Measurements from ENCODE around the gene TYRO3.
A peak's percentile ranks its signal among the peaks of the same experiment; 100 is the strongest.

Gene TYRO3

GRCh38 chr15:41558400-41559238 is at the start of gene TYRO3:
Gene TYRO3 (plus strand): TSS chr15:41559212. CDS start chr15:41559258, 46 bp downstream.
- peak; percentile 57 for DNase-seq

GRCh38 chr15:41510728-41511127 is 48.3 kb upstream of the TYRO3 start:
- DNase-seq = no peak

DNA sequence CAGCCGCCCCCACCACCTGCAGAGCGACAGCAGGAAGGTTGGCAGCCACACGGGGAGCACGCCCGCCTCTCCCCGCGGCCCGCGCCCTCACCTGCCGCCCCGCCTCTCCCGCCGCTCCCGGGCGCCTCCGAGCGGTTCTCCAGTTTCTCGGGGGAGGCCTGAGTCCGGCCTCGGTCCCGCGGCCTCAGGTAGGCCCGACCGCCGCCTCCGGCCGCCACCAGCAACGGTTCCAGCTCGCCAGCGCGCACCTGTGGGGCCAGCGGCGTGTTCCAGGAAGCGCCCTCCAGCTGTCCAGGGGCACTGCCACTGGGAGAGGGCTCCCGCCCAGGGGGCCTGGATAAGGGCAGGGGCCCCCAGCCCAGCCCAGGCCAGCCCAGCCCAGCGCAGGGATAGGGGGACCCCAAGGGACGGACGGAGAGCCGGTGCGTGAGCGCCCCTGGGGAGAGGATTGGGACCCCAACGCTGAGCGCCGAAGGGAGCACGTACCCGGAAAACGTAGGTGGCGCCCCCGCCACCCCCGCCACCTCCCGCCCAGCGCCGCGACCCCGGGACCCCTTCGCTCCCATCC is 47.6 kb upstream of the TYRO3 start:
- no peak for DNase-seq

GRCh38 chr15:41511899-41512369 is 47.1 kb upstream of the TYRO3 start:
- no peak for DNase-seq

GRCh38 chr15:41512512-41512939 is 46.5 kb upstream of the TYRO3 start:
- no peak for DNase-seq

- DNase-seq = peak; percentile 48
These were observed 46.0 kb upstream of the TYRO3 start for GRCh38 chr15:41512940-41513505.

DNA sequence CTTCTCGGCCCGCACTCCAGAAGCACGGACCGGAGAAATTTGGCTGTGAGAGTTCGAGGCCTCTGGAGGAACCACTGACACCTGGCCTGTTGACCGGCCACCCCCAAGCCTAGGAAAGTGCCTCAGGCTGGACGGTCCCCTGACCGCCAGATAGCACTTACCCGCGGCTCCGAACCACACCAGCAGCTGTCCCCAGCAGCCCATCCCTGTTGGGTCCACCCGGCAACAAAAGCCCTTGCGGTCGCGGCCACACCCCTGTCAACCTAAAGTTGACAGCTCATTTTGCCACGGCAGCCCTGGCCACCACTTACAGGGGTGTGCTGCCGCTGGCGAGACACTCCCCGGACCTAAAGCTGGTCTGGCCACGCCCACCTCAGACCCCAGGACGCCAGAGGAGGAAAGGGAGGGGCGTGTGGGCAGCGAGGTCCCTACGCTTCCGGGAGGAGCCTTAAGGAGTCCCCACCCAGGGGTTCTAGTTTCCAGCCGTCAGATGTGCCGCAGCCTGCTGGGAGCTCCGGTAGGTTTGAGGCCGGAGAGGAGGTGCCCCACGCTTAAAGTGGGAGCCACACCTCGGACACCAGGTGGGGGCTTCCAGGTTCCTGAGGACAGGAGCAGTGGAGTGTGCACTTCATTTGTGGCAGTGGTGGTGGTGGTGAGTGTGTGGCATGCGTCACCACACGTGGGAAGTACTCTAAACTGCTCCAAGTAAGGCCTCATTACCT is 45.3 kb upstream of the TYRO3 start, which contains the start of gene LTK:
TSS of gene LTK (minus strand) at position 322 of the 722 bp plus-strand sequence. CDS start at position 204, 118 bp downstream.
- peak; percentile 28 for DNase-seq

GRCh38 chr15:41517895-41518449 is 41.0 kb upstream of the TYRO3 start:
- DNase-seq = no peak

DNA sequence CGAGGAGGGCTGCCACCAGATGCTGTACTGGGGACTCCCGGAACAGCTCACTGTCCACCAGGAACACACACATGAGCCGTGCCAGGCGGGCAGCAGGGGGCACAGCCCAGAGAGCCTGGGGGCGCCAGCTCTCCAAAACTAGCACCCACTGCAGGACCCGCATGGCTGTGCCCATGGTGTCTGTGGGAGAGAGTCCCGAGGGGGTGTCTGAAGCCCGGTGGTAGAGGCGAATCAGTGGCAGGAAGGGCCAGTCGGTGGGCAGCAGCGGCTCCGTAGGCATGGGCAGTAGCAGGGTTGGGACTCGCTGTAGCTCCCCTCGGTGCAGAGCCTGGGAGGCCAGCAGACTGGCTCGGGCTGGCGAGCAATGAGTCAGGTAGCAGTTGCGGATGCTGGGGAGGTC is 38.4 kb upstream of the TYRO3 start:
- no peak for DNase-seq

- no peak for DNase-seq
These were observed 37.4 kb upstream of the TYRO3 start for GRCh38 chr15:41521614-41522013.

- DNase-seq = no peak
These were observed 35.9 kb upstream of the TYRO3 start for GRCh38 chr15:41523097-41523496.

- no peak for DNase-seq
These were observed 28.6 kb upstream of the TYRO3 start for GRCh38 chr15:41530363-41530956.

GRCh38 chr15:41535544-41535943 is 23.5 kb upstream of the TYRO3 start:
- no peak for DNase-seq

- DNase-seq = no peak
These were observed 22.1 kb upstream of the TYRO3 start for GRCh38 chr15:41536866-41537265.

DNA sequence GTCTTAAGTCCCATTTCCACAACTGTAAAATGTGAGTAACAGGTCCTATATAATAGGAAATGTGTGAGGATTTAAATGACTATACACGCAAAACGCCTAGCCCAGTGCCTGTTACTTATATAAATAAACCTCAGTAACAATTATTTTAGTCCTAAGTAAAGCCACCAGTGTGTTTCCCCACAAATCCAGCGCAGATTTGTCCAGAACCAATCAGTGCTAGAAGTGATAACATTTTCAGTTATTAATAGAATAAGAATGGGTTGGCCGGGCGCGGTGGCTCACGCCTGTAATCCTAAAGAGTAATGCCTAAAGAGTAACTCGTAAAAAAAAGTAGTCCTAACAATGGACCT is 15.5 kb upstream of the TYRO3 start:
- DNase-seq = no peak

DNA sequence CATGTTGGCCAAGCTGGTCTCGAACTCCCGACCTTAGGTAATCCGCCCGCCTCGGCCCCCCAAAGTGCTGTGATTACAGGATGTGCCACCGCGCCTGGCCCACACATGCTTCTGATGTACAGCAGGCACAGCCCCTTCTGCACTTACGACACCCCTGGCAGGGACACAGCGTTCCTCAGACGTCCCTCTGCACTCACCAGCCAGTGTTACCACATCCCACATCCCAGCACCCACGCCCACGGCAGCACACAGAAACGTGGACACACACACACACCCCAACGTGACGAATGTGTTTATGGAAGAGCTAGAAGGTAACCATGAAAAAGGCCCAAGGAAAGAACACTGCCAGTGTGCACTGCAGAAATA is 14.4 kb upstream of the TYRO3 start:
- peak; percentile 36 for DNase-seq

- no peak for DNase-seq
These were observed 13.8 kb upstream of the TYRO3 start for GRCh38 chr15:41545218-41545617.

DNA sequence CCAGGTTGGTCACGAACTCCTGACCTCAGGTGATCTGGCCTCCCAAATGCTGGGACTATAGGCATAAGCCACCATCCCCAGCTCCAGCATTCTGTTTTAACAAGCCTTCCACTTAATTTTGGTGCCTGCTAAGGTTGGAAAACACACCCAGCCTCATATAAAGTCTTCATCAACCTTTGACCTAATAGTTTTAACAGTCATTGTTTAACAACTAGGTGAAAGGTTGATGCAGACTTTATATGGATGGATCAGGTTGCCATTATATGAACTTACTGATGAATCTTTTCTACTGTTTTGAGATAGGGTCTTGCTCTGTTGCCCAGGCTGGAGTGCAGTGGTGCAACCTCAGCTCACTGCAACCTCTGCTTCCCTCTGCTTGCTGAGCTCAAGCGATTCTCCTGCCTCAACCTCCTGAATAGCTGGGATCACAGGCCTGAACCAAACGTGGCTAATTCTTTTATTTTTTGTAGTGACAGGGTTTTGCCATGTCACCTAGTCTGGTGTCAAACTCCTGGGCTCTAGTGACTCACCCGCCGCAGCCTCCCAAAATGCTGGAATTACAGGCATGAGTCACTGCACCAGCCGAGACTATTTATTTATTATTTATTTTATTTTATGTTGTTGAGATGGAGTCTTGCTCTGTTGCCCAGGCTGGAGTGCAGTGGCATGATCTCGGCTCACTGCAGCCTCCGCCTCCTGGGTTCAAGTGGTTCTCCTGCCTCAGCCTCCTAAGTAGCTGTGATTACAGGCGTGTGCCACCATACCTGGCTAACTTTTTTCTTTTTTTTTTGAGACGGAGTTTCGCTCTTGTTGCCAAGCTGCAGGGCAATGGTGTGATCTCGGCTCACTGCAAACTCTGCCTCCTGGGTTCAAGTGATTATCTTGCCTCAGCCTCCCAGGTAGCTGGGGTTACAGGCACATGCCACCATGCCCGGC is 11.9 kb upstream of the TYRO3 start:
- DNase-seq = no peak

DNA sequence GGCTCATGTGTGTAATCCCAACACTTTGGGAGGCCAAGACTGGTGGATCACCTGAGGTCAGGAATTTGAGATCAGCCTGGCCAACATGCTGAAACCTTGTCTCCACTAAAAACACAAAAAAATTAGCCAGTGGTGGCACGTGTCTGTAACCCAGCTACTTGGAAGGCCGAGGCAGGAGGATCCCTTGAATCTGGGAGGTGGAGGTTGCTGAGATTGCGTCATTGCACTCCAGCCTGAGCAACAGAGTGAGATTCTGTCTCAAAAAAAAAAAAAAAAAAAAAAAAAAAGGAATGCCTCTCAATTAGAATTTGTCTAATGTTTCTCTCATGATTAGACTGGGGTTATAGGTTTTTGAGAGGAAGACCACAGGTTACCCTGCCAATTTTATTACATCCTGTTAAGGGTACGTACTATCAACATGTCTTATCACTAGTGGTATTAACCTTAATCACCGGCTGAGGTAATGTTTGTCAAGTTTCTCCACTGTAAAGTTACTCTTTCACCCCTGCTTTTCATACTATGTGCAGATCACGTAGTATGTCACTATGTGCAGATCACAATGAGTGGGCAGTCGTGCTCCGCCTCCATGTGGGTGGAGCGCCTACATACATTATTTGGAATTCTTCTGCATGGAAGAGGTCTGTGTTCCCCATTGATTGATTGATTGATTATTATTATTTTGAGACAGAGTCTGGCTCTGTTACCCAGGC is 8.8 kb upstream of the TYRO3 start:
- DNase-seq = no peak

GRCh38 chr15:41553731-41554130 is 5.3 kb upstream of the TYRO3 start:
- DNase-seq = no peak

- DNase-seq = no peak
These were observed 4.7 kb upstream of the TYRO3 start for GRCh38 chr15:41554343-41554742.

Data from CD4-positive, alpha-beta T cell treated with Interleukin-15 for 1 hour (primary cell).